Astrocyte (in vitro differentiated cells and primary cell): ENCODE data around the gene OR51F2.

Experiments used
- CTCF ChIP-seq: IDR thresholded peaks from 2 replicates; pipeline ENCODE4 v1.5.1; 2011; ENCODE audit warnings: low read depth, mild to moderate bottlenecking, inconsistent platforms, low read length, moderate library complexity; ENCODE audit not compliant: insufficient read depth
- EZH2 ChIP-seq: IDR thresholded peaks from 2 replicates; pipeline ENCODE4 v1.6.1; 2012; ENCODE audit warnings: mild to moderate bottlenecking, low read length, inconsistent platforms; ENCODE audit not compliant: insufficient read depth

GRCh38 chr11:4826425-4826824 lies 5.3 kb downstream of the OR51F2 start:
- TF ChIP-seq CTCF (no peak), EZH2 (no peak)
